Measurements from ENCODE around the gene CEP41.
A peak's percentile ranks its signal among the peaks of the same experiment; 100 is the strongest.

CEP41 gene

GRCh38 chr7:130442601-130443000, 1.8 kb upstream of the CEP41 start:
- Histone ChIP-seq H3K36me3 (ENCODE audit: control insufficient read depth, insufficient read depth, low read length) (no peaks in the 10 kb centered on the region), H3K27me3 (replicated peaks; ENCODE audit: control insufficient read depth, insufficient read depth, low read length) (no peaks in the 10 kb centered on the region), H3K4me3 (replicated peaks; ENCODE audit: low read depth, low read length) (no peak overlapping the region)
- TF ChIP-seq CTCF (IDR thresholded peaks at IDR 0.05; ENCODE audit: insufficient read depth, low read length, poor library complexity, severe bottlenecking), result no peak
- DNase-seq (ENCODE audit: extremely low read depth, insufficient read length), result no peak

GRCh38 chr7:130441408-130441869, 623 bp upstream of the CEP41 start:
- TF ChIP-seq CTCF (IDR thresholded peaks at IDR 0.05; ENCODE audit: insufficient read depth, low read length, poor library complexity, severe bottlenecking), result no peak
- no peaks in the 10 kb centered on the region for H3K36me3 ChIP-seq (ENCODE audit: control insufficient read depth, insufficient read depth, low read length)
- DNase-seq (ENCODE audit: extremely low read depth, insufficient read length), result no peak
- peak overlapping the region; percentile 82 for H3K4me3 ChIP-seq (replicated peaks; ENCODE audit: low read depth, low read length)
- no peaks in the 10 kb centered on the region for H3K27me3 ChIP-seq (replicated peaks; ENCODE audit: control insufficient read depth, insufficient read depth, low read length)

GRCh38 chr7:130436253-130436652, 4.6 kb downstream of the CEP41 start:
- TF ChIP-seq CTCF (IDR thresholded peaks at IDR 0.05; ENCODE audit: insufficient read depth, low read length, poor library complexity, severe bottlenecking), result no peak
- no peak for DNase-seq (ENCODE audit: extremely low read depth, insufficient read length)
- H3K4me3 ChIP-seq (replicated peaks; ENCODE audit: low read depth, low read length), result no peak overlapping the region
- no peaks in the 10 kb centered on the region for H3K27me3 ChIP-seq (replicated peaks; ENCODE audit: control insufficient read depth, insufficient read depth, low read length)
- H3K36me3 ChIP-seq (ENCODE audit: control insufficient read depth, insufficient read depth, low read length), result no peaks in the 10 kb centered on the region

GRCh38 chr7:130435311-130435854, 5.4 kb downstream of the CEP41 start:
- no peaks in the 10 kb centered on the region for H3K36me3 ChIP-seq (ENCODE audit: control insufficient read depth, insufficient read depth, low read length)
- no peak for DNase-seq (ENCODE audit: extremely low read depth, insufficient read length)
- no peaks in the 10 kb centered on the region for H3K27me3 ChIP-seq (replicated peaks; ENCODE audit: control insufficient read depth, insufficient read depth, low read length)
- H3K4me3 ChIP-seq (replicated peaks; ENCODE audit: low read depth, low read length), result no peak overlapping the region
- TF ChIP-seq CTCF (IDR thresholded peaks at IDR 0.05; ENCODE audit: insufficient read depth, low read length, poor library complexity, severe bottlenecking), result no peak

GRCh38 chr7:130433301-130433700, 7.5 kb downstream of the CEP41 start:
- Histone ChIP-seq H3K4me3 (replicated peaks; ENCODE audit: low read depth, low read length) (no peak overlapping the region), H3K36me3 (ENCODE audit: control insufficient read depth, insufficient read depth, low read length) (no peaks in the 10 kb centered on the region), H3K27me3 (replicated peaks; ENCODE audit: control insufficient read depth, insufficient read depth, low read length) (no peaks in the 10 kb centered on the region)
- no peak for TF ChIP-seq CTCF (IDR thresholded peaks at IDR 0.05; ENCODE audit: insufficient read depth, low read length, poor library complexity, severe bottlenecking)
- no peak for DNase-seq (ENCODE audit: extremely low read depth, insufficient read length)

- no peak for TF ChIP-seq CTCF (IDR thresholded peaks at IDR 0.05; ENCODE audit: insufficient read depth, low read length, poor library complexity, severe bottlenecking)
- no peaks in the 10 kb centered on the region for H3K27me3 ChIP-seq (replicated peaks; ENCODE audit: control insufficient read depth, insufficient read depth, low read length)
- no peak overlapping the region for H3K4me3 ChIP-seq (replicated peaks; ENCODE audit: low read depth, low read length)
- no peaks in the 10 kb centered on the region for H3K36me3 ChIP-seq (ENCODE audit: control insufficient read depth, insufficient read depth, low read length)
- no peak for DNase-seq (ENCODE audit: extremely low read depth, insufficient read length)
Measured at GRCh38 chr7:130432886-130433285, 7.9 kb downstream of the CEP41 start.
